NCI-H1694 treated with DMSO at 0.1 percent for 48 hours (cell line): ENCODE measurements around the gene GBA3.

ENCODE experiments used
- DNase-seq: peaks from one replicate; lab custom pipeline; 2025; lab: John Stamatoyannopoulos, UW

The GBA3 gene

DNA sequence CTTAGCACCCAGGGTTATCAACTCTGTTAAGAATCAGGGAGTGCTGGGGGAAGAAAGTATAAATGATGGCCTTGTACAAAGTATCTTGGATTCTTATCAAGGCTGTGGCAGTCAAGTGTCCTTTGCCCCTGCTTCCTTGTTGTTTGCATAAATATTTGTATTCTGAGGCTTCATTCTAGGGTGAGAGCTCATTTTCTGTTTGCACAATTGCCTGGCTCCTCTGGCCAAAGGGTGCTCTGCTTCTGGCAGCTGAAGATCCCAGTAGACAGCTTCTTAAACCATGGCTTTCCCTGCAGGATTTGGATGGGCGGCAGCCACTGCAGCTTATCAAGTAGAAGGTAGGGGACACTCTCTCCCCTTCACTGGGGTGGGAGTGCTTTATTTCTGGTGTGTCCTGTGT lies at the start of gene GBA3:
Gene GBA3, plus strand, starts transcription at position 202 of the 400 bp plus-strand sequence.
- no peak for DNase-seq

- no peak for DNase-seq
Measured at GRCh38 chr4:22643952-22644351, 48.8 kb upstream of the GBA3 start.

- DNase-seq = no peak
Measured at GRCh38 chr4:22645481-22646182, 47.1 kb upstream of the GBA3 start.

- DNase-seq = no peak
Measured at GRCh38 chr4:22648996-22649395, 43.7 kb upstream of the GBA3 start.

DNA sequence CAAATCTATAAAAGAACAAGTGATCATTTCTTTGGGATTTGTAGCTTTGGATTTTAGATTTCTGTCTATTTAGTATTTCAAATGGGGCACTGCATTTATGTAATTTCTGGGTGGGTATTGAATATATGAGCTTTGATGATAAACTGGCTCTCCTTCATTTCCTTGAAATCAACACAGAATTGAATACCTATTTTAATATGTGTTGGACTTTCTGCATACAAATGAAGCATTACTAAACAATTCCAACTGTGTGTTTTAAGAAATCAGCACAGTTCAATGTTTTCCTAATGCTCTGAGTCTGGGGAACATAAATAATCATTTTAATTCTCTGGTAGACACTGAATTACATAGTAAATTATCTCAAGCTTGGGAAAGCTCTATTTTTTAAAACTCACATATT lies 42.0 kb upstream of the GBA3 start:
- no peak for DNase-seq

- no peak for DNase-seq
Measured at GRCh38 chr4:22653752-22654151, 39.0 kb upstream of the GBA3 start.

GRCh38 chr4:22661443-22661842 lies 31.3 kb upstream of the GBA3 start:
- no peak for DNase-seq

GRCh38 chr4:22667332-22667940 lies 25.3 kb upstream of the GBA3 start:
- no peak for DNase-seq

- no peak for DNase-seq
Measured at GRCh38 chr4:22668301-22668700, 24.4 kb upstream of the GBA3 start.

DNA sequence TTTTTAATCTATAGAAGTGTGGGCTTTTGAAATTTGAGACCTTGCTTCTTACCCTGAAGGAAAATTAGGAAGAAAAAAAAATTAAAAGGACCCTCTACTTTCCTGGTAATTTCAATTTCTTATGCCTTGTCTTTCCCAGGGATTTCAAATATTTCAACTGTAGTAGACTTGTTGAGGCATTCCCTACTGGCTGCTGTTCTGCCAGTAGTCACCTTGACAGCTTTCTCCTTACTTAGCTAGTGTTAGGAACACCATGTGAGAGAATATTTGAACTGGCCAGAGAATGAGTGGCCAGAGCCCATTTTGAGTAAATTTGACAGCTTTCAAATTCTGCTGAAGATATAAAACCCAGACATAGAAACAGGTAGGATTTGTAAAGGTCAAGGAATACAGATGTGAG lies 24.0 kb upstream of the GBA3 start:
- no peak for DNase-seq

DNA sequence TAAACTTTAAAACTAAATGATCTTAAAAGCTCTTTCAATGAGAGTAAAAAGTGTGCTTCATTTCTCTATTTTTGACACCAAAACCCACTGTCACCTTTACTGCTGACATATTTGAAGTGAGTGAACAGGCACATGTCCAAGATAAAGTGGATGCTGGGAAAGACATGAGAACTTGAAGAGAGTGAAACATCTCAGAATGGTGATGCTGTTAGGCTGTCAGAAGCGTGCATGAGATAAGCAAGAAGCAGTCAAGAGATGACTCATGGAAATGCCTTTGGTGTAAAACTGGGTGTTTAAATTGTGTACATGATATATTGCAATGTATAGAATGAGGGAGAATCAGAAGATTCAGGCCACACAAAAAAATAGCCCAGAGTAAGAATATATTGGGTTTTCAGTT lies 21.8 kb upstream of the GBA3 start:
- DNase-seq = no peak

DNA sequence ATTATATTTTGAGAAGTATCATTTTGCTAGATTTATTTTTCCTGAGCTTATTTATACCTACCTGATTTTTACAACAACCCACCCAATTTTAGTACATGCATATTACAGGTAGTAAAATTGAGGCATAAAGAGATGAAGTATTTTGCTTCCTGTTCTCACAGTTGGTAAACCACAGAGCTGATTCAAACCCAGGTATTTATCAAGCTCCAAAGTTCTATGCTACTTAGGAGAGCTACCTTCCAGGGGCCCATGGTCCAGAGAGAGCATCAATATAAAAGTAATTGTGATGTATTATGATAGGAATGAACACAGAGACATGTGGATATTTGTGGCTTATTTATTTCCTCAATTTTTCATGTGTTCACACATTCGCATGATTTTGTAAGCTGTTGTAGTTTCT lies 20.2 kb upstream of the GBA3 start:
- no peak for DNase-seq

DNA sequence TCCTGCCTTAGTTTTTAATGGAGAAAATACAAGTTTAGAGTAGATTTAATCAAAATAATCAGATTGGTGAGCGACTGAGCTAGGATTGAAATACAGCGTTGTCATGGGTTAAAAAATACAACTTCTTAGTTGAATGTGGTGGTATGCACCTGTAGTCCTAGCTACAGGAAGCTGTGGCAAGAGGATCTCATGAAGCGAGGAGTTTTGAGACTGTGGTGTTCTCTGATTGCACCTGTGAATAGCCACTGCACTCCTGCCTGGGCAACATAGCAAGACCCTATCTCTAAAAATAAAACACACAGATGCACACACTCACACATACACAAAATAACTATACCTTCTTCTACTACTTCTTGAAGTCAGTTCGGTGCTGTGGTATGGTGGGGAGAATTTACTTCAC lies 19.8 kb upstream of the GBA3 start:
- DNase-seq = no peak

- DNase-seq = no peak
Measured at GRCh38 chr4:22674700-22675099, 18.0 kb upstream of the GBA3 start.

GRCh38 chr4:22676063-22676462 lies 16.7 kb upstream of the GBA3 start:
- no peak for DNase-seq

DNA sequence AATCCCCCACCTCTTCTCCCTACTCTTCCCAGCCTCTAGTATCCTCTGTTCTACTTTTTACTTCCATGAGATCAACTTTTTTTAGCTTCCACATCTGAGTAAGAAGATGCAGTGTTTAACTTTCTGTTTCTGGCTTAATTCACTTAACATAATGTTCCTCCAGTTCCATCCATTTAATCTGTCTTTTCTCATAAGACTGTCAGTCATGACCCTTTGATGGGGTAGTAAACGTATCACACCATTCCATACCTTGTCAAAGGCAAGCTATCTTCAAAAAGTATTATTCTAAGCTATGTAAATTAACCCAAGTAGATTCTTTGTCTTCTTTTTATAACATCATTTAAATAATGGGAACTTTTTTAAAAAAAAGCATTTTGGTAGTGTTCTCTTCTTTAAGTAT lies 15.0 kb upstream of the GBA3 start:
- no peak for DNase-seq

GRCh38 chr4:22678940-22679854 lies 13.5 kb upstream of the GBA3 start:
- DNase-seq = no peak

GRCh38 chr4:22680065-22680642 lies 12.6 kb upstream of the GBA3 start:
- DNase-seq = no peak

GRCh38 chr4:22683726-22684125 lies 9.0 kb upstream of the GBA3 start:
- DNase-seq = no peak

- no peak for DNase-seq
Measured at GRCh38 chr4:22686141-22686540, 6.6 kb upstream of the GBA3 start.

DNA sequence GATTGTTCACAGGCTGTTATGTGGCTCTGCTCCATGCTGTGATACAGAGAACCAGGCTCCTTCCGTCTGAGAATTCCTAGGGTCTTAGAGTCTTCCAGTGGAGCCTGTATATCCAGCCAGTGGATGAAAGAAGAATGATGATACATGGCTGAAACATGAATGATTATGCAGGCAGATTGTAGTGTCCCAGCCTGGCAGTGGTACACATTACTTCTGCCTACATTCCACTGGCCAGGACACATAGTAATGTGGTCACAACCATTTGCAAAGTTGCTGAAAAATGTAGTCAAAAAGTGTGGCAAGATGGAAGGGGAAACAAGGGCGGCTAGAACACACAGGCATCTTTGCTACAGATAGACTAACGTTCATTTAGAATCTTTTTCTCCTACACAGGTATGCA lies 4.5 kb upstream of the GBA3 start:
- no peak for DNase-seq

DNA sequence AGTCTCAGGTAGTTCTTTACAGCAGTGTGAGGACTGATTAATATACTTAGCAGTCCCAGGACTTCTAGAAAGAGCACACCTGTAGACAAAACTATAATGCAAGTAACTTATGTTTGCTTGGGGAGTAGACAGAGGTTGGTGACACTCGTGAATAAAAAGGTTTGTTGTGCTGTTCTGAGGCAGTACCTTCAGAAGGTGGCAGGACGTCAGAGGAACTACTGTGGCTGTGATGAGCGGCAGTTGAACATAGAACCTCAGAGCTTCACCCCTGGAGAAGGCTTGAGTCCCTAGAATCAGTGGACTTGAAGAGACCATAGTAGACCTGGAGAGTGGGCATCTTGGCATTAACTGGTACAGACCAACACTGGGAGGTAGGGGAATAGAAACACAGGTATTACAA lies 3.3 kb upstream of the GBA3 start:
- no peak for DNase-seq

GRCh38 chr4:22695029-22695428 lies 2.3 kb downstream of the GBA3 start:
- DNase-seq = no peak
